GM19438 (cell line): ENCODE measurements around the gene IER2.
"Not testable (repeated sequence)": the region's sequence is repeated elsewhere in the genome, so short reads cannot be mapped to it uniquely, and the experiment has no call there.

ENCODE experiments used
- ATAC-seq: cut with Tn5 transposase; IDR thresholded peaks from one replicate; pipeline ENCODE4 v1.9.1; 2021; ENCODE audit warnings: low read depth; ENCODE audit not compliant: unreplicated experiment

Gene IER2

GRCh38 chr19:13190781-13191540, 40.8 kb downstream of the IER2 start:
- no peak for ATAC-seq

- no peak for ATAC-seq
These were observed 45.5 kb downstream of the IER2 start for GRCh38 chr19:13195678-13196077.

- no peak for ATAC-seq
These were observed 48.4 kb downstream of the IER2 start for GRCh38 chr19:13198634-13199033.

GRCh38 chr19:13202112-13202511, 51.9 kb downstream of the IER2 start:
- ATAC-seq: not testable (repeated sequence)
